ENCODE data around the gene TVP23B. TPM values are rescaled to one million over a fixed set of nuclear protein-coding genes. Genes with fewer than 3 reads are reported as not detected.
"Not testable (repeated sequence)": the region's sequence is repeated elsewhere in the genome, so short reads cannot be mapped to it uniquely, and the experiment has no call there.

The TVP23B gene
- total RNA-seq, 4 donors from 2014 or later = 23.3 to 31.3 (median 27.2) TPM

DNA sequence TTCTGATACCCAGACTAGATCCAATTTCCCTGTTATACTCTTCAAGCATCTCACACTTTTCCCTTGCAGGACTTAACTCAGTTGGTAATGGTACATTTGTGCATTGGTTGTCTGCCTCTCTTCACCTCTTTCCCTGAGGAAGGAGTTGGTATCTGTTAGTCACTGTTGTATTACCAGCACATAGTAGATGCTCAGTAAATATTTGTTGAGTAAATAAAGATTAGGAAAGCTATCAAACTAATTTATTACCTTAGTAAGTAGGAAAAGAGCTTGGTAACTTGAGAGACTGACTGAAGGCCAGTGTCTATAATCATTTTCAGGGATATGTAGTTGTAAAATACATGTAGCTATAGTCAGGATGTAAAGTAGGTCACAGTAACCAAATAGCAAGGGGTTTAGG lies 15.9 kb downstream of the TVP23B start:
- Histone ChIP-seq H3K36me3 (peaks cover 0 to 54% (median 31%) of the 10 kb centered on the region in 4 donors), H3K4me1 (peaks cover 0 to 12% (median 0%) of the 10 kb centered on the region in 4 donors)
- H3K4me3 ChIP-seq; H3K9me3 ChIP-seq; H3K27me3 ChIP-seq; H3K27ac ChIP-seq (replicated peaks in 1 of 4); intact Hi-C loops (cut with DNase I); DNase-seq (ENCODE audit: extremely low spot score): not testable (repeated sequence)

- DNase-seq (ENCODE audit: extremely low spot score); H3K4me1 ChIP-seq; H3K27ac ChIP-seq (replicated peaks in 1 of 4); H3K27me3 ChIP-seq; H3K9me3 ChIP-seq; H3K4me3 ChIP-seq; intact Hi-C loops (cut with DNase I): not testable (repeated sequence)
- WGBS = 87% methylated on average over 3 of the region's 7 CpGs
- peaks cover 3 to 68% (median 30%) of the 10 kb centered on the region in 4 donors for H3K36me3 ChIP-seq
Measured at GRCh38 chr17:18803458-18804245, 22.7 kb downstream of the TVP23B start.

DNA sequence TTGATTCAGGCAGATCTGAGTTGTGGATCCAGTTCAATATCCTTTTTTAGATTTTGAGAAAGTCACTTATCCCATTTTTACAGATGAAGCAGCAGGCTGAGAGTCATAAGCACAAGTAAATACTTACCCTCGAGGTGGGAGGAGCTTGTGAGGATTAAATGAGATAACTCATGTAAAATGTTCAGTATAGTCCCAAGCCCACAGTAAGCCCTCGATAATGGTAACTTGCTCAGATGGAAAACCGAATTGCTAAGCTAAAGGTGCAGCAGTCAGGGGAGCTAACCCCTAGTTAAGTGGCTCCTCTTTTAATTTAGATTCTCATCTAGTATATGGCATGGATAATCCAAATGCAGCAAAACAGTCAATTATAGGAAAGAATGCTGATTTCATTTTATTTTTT lies 34.9 kb downstream of the TVP23B start:
- H3K9me3 ChIP-seq; H3K4me3 ChIP-seq; DNase-seq (ENCODE audit: extremely low spot score); H3K36me3 ChIP-seq; intact Hi-C loops (cut with DNase I); H3K27me3 ChIP-seq; H3K27ac ChIP-seq (replicated peaks in 1 of 4); H3K4me1 ChIP-seq: not testable (repeated sequence)
- WGBS = 74% methylated on average over 3 of the region's 3 CpGs

GRCh38 chr17:18816489-18817371 lies 35.7 kb downstream of the TVP23B start:
- TF ChIP-seq CTCF (IDR thresholded peaks at IDR 0.05) = peak; percentile 55 to 71 (median 61)
- H3K27ac ChIP-seq (replicated peaks in 1 of 4); H3K36me3 ChIP-seq; DNase-seq (ENCODE audit: extremely low spot score); H3K27me3 ChIP-seq; H3K4me1 ChIP-seq; intact Hi-C loops (cut with DNase I); H3K9me3 ChIP-seq; H3K4me3 ChIP-seq: not testable (repeated sequence)
- WGBS = 45% methylated on average over 8 of the region's 9 CpGs

DNA sequence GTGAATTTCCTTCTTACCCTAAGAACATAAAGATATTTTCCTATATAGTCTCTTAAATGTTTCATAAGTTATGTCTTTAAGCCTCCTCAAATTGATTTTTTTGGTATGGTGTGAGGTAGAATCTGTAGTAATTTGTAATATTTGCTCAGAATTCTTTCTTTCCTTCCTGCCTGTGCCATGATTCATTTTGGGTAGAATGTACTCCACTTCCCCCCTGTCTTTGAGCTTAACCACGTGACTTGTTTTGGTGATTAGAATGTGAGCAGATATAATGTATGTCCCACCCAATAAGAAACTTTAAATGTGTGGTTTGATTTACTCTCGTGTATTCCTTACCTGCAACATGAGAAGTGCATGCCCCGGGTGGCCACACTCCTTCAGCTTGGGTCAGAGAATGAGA lies 40.4 kb downstream of the TVP23B start:
- H3K27me3 ChIP-seq; H3K4me1 ChIP-seq; H3K27ac ChIP-seq (replicated peaks in 1 of 4); H3K4me3 ChIP-seq; DNase-seq (ENCODE audit: extremely low spot score); intact Hi-C loops (cut with DNase I); H3K36me3 ChIP-seq; H3K9me3 ChIP-seq: not testable (repeated sequence)
- 76% methylated on average over 3 of the region's 3 CpGs for WGBS

DNA sequence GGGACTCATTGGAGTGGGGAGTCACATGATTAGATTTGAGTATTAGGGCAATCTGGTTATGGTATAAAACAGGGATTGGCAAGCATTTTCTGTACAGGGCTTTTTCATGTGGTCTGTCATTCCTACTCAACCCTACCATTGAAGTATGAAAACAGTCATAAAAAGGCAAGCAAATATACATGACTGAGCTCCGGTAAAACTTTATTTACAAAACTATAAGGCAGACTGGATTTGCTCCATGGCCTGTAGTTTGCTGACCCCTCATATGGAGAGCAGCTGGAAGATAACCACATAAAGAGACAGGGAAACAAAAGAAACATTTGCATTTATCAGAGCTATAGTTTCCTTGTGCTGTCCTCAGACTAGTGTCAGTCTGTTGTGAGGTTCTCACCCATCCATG lies 46.6 kb downstream of the TVP23B start:
- H3K9me3 ChIP-seq; H3K4me3 ChIP-seq; H3K4me1 ChIP-seq; H3K36me3 ChIP-seq; H3K27ac ChIP-seq (replicated peaks in 1 of 4); DNase-seq (ENCODE audit: extremely low spot score); intact Hi-C loops (cut with DNase I); H3K27me3 ChIP-seq: not testable (repeated sequence)
- WGBS = no CpG with 5 or more reads among the region's 1 CpG

DNA sequence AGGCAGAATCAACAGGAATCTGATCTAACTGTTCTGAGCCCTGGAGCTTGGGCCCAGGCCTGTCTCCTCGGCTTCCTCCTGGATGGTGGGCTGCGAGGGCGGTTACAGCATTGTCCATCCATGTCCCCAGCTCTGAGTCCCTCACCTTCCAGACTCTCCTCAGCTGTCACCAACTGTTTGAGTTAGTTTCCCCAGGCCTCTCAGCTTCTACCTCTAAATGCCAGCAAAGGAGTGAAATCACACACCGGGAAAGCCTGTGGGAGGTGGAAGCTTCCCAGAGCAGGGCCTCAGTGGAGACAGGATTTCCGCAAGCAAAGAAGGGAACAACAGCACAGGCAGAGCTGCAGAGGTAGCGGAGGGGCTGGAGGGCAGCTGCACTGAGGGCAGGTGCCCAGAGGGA lies 67.5 kb downstream of the TVP23B start:
- no peaks in the 10 kb centered on the region for H3K4me1 ChIP-seq
- no peak overlapping the region for H3K4me3 ChIP-seq
- DNase-seq (ENCODE audit: extremely low spot score) = no peak
- no peak for TF ChIP-seq POLR2AphosphoS5 (IDR thresholded peaks at IDR 0.05)
- no peak for TF ChIP-seq EP300 (IDR thresholded peaks at IDR 0.05)
- no peak for TF ChIP-seq CTCF (IDR thresholded peaks at IDR 0.05)
- no peak for TF ChIP-seq POLR2A (IDR thresholded peaks at IDR 0.05; ENCODE audit: low read depth)
- H3K27ac ChIP-seq (replicated peaks in 1 of 4) = no peak overlapping the region
- no peaks in the 10 kb centered on the region for H3K36me3 ChIP-seq
- intact Hi-C loops (cut with DNase I) = no loop called here
- WGBS = 94% methylated on average over 6 of the region's 6 CpGs
- no peaks in the 10 kb centered on the region for H3K27me3 ChIP-seq
- H3K9me3 ChIP-seq = no peaks in the 10 kb centered on the region
